Measurements from ENCODE around the gene PSMG2. TPM values are rescaled to one million over a fixed set of nuclear protein-coding genes. Genes with fewer than 3 reads are reported as not detected.

PSMG2 gene
- polyA plus RNA-seq, 2 of the 4 experiments (the other 2 are of a cell fraction), result 69.2 to 75.7 TPM

GRCh38 chr18:12656938-12657683, 45.7 kb upstream of the PSMG2 start:
- DNase-seq (ENCODE audit: low read depth in 1 of 2, low spot score in 1 of 2) (peak in 1 of 2 experiments; percentile 13), ATAC-seq (peak; percentile 64 to 81), FAIRE-seq (no peak)
- Histone ChIP-seq H3K4me3 (peak overlapping the region; percentile 95), H3K4me2 (peak overlapping the region; percentile 89), H3K4me1 (peaks cover 26% of the 10 kb centered on the region), H3K27ac (peak overlapping the region; percentile 88 to 91), H3K9me3 (no peaks in the 10 kb centered on the region)
- ChIA-PET CTCF (interaction anchor here (1.5 to 4.3 kb wide), 2 partner anchors 50 to 264 kb away, joined by 3 to 90 read pairs; no protein-coding TSS in a partner anchor), POLR2A (no interaction called here)
- TF ChIP-seq RAD21 (conservative IDR thresholded peaks at IDR 0.05 in 1 of 2, IDR thresholded peaks at IDR 0.05 in 1 of 2) (peak in 1 of 2 experiments; percentile 17; a peak in 1 of 5 replicates), CHD4 (IDR thresholded peaks at IDR 0.05; ENCODE audit: borderline replicate concordance) (no peak), PHF8 (IDR thresholded peaks at IDR 0.05; ENCODE audit: borderline replicate concordance, low read depth) (peak; percentile 64), HOXB5 (CRISPR knock-in tag; IDR thresholded peaks at IDR 0.05) (no peak)
- 0% methylated on average over 5 of the region's 89 CpGs for WGBS (ENCODE audit: missing lambda C conversion rate)

GRCh38 chr18:12657684-12658425, 45.0 kb upstream of the PSMG2 start, which contains the start of gene SPIRE1:
Gene SPIRE1, minus strand, starts transcription at chr18:12658107. Its CDS starts 241 bp downstream, at chr18:12657866.
- peak; percentile 16 to 53 for DNase-seq (ENCODE audit: low read depth in 1 of 2, low spot score in 1 of 2)
- peak within 1 kb of the TSS; percentile 88 to 91 for H3K27ac ChIP-seq
- peak within 1 kb of the TSS; percentile 89 for H3K4me2 ChIP-seq
- H3K4me3 ChIP-seq, result peak within 1 kb of the TSS; percentile 95
- CTCF ChIA-PET, result interaction anchor here (1.5 to 4.3 kb wide), 2 partner anchors 51 to 264 kb away, joined by 3 to 90 read pairs; no protein-coding TSS in a partner anchor
- FAIRE-seq, result no peak
- ATAC-seq, result peak; percentile 89
- no peaks in the 10 kb centered on the region for H3K9me3 ChIP-seq
- WGBS (ENCODE audit: missing lambda C conversion rate), result no CpG with 5 or more reads among the region's 112 CpGs
- peaks cover 18% of the 10 kb centered on the region for H3K4me1 ChIP-seq
- POLR2A ChIA-PET, result no interaction called here
- TF ChIP-seq MAFK (IDR thresholded peaks at IDR 0.05; ENCODE audit: partially characterized antibody) (no peak), POLR2A (IDR thresholded peaks at IDR 0.05; ENCODE audit: low read length) (peak; percentile 59), PHF8 (IDR thresholded peaks at IDR 0.05; ENCODE audit: borderline replicate concordance, low read depth) (peak; percentile 55; the same call in 1 of the 2 replicates), MAX (IDR thresholded peaks at IDR 0.05) (peak; percentile 55), JUN (IDR thresholded peaks at IDR 0.05) (peak in 1 of 2 experiments; percentile 42; a peak in 2 of 5 replicates), SMC3 (IDR thresholded peaks at IDR 0.05) (0 out of 3 replicates have a peak, but pooled peaks have one; percentile 16), ESRRA (IDR thresholded peaks at IDR 0.05; ENCODE audit: borderline replicate concordance, low read length) (no peak), RNF2 (IDR thresholded peaks at IDR 0.05; ENCODE audit: borderline replicate concordance, low read depth) (no peak), RAD21 (conservative IDR thresholded peaks at IDR 0.05 in 1 of 2, IDR thresholded peaks at IDR 0.05 in 1 of 2) (peak in 1 of 2 experiments; percentile 27; a peak in 1 of 5 replicates)

GRCh38 chr18:12658426-12659138, 44.3 kb upstream of the PSMG2 start:
- TF ChIP-seq RAD21 (conservative IDR thresholded peaks at IDR 0.05 in 1 of 2, IDR thresholded peaks at IDR 0.05 in 1 of 2) (0 out of 5 replicates have a peak, but pooled peaks of 1 of the 2 experiments have one; percentile 8), PBX3 (IDR thresholded peaks at IDR 0.05) (no peak)
- ChIA-PET CTCF (interaction anchor here (0.9 to 4.3 kb wide), 9 partner anchors 52 to 276 kb away, joined by 3 to 90 read pairs (median 3); partner anchors contain the start of gene PRELID3A), POLR2A (no interaction called here)
- Histone ChIP-seq H3K4me3 (peak overlapping the region; percentile 95), H3K27ac (peak overlapping the region; percentile 88 to 91), H3K4me1 (peaks cover 11% of the 10 kb centered on the region; the same call in 2 of the 3 replicates), H3K9me3 (no peaks in the 10 kb centered on the region), H3K4me2 (peak overlapping the region; percentile 55)
- ATAC-seq, result peak; percentile 67 to 70
- FAIRE-seq, result no peak
- peak; percentile 22 to 50 for DNase-seq (ENCODE audit: low read depth in 1 of 2, low spot score in 1 of 2)
- WGBS (ENCODE audit: missing lambda C conversion rate), result 25% methylated on average over 27 of the region's 42 CpGs

Data from A549 (cell line).